H1 (cell line): Measurements from ENCODE around the gene CREBBP. TPM values are rescaled to one million over a fixed set of nuclear protein-coding genes. Genes with fewer than 3 reads are reported as not detected.

ENCODE experiments used
- CTCF ChIA-PET: fragments of 300-600 bp; sonication (Branson Sonifier 250); formaldehyde crosslinking; loops from one replicate; lab custom pipeline; 2021; ENCODE audit not compliant: partially characterized antibody; lab: Charles Lee
- POLR2A ChIA-PET: fragments of 300-600 bp; sonication (Branson Sonifier 250); formaldehyde crosslinking; loops from one replicate; lab custom pipeline; 2021; ENCODE audit warnings: inconsistent platforms; ENCODE audit not compliant: partially characterized antibody; lab: Charles Lee
- DNase-seq, 2 experiments: peaks; one replicate each; pipeline versions ENCODE4 v3.0.0 to v3.0.0-alpha.2; 2010 to 2022; ENCODE audit warnings: low spot score in 2 of 2, low read depth in 1 of 2, mixed read lengths in 1 of 2
- FAIRE-seq: peaks from 2 replicates; lab custom pipeline; 2011; peaks lifted over from hg19 to GRCh38; lab: Jason Lieb, UNC
- H2AFZ ChIP-seq: 2 replicates; pipeline ENCODE4 v1.8.1; 2012; ENCODE audit warnings: low read length, inconsistent platforms
- H2AK5ac ChIP-seq: 2 replicates; pipeline ENCODE4 v1.6.1; 2013; ENCODE audit warnings: low read depth, low read length
- H2BK120ac ChIP-seq: replicated peaks from 2 replicates; pipeline ENCODE3; 2013; ENCODE audit warnings: low read depth, low read length, inconsistent platforms
- H2BK12ac ChIP-seq: 2 replicates; pipeline ENCODE4 v1.6.1; 2013; ENCODE audit warnings: low read depth, low read length
- H2BK15ac ChIP-seq: 2 replicates; pipeline ENCODE4 v1.6.1; 2013; ENCODE audit warnings: low read length
- H2BK20ac ChIP-seq: 2 replicates; pipeline ENCODE4 v1.6.1; 2013; ENCODE audit warnings: low read length
- H2BK5ac ChIP-seq: 2 replicates; pipeline ENCODE4 v1.6.1; 2013; ENCODE audit warnings: low read depth, low read length
- H3K14ac ChIP-seq: 2 replicates; pipeline ENCODE4 v1.6.1; 2013; ENCODE audit warnings: inconsistent platforms; ENCODE audit not compliant: insufficient read length
- H3K18ac ChIP-seq: 2 replicates; pipeline ENCODE4 v1.6.1; 2013; ENCODE audit warnings: low read length; ENCODE audit errors: extremely low read depth
- H3K23ac ChIP-seq: 2 replicates; pipeline ENCODE4 v1.6.1; 2013; ENCODE audit warnings: inconsistent platforms; ENCODE audit not compliant: insufficient read length
- H3K23me2 ChIP-seq: 2 replicates; pipeline ENCODE4 v1.6.1; 2013; ENCODE audit warnings: low read depth, low read length
- H3K27ac ChIP-seq: 2 replicates; pipeline ENCODE4 v1.6.1; 2011; ENCODE audit warnings: low read depth, low read length, inconsistent platforms
- H3K27me3 ChIP-seq, 4 experiments: replicated peaks in 1 of 4; 1 replicate in 1 of 4; 2 replicates in 3 of 4; pipeline versions ENCODE4 v1.6.1 to v1.8.1; 2011 to 2013; ENCODE audit warnings: low read length in 3 of 4, mild to moderate bottlenecking in 3 of 4, inconsistent platforms in 2 of 4, mixed read lengths in 2 of 4, moderate library complexity in 1 of 4; ENCODE audit not compliant: control insufficient read depth in 3 of 4, insufficient read depth in 3 of 4; ENCODE audit errors: extremely low read depth in 1 of 4
- H3K36me3 ChIP-seq, 4 experiments: 2 replicates each; pipeline versions ENCODE4 v1.6.1 to v1.8.1; 2011 to 2013; ENCODE audit warnings: mild to moderate bottlenecking in 4 of 4, low read length in 3 of 4, moderate library complexity in 2 of 4, control low read depth in 1 of 4, inconsistent platforms in 1 of 4; ENCODE audit not compliant: insufficient read depth in 4 of 4, control insufficient read depth in 2 of 4
- H3K4ac ChIP-seq: replicated peaks from 2 replicates; pipeline ENCODE3; 2013; ENCODE audit warnings: low read length, low read depth, mixed read lengths, inconsistent platforms; ENCODE audit not compliant: insufficient read length
- H3K4me1 ChIP-seq, 4 experiments: replicated peaks in 1 of 4; 1 replicate in 1 of 4; 2 replicates in 3 of 4; pipeline versions ENCODE4 v1.6.1 to v1.8.1; 2011 to 2013; ENCODE audit warnings: low read length in 3 of 4, inconsistent platforms in 2 of 4, mixed read lengths in 1 of 4; ENCODE audit not compliant: insufficient read depth in 4 of 4, control insufficient read depth in 3 of 4
- H3K4me2 ChIP-seq, 2 experiments: 2 replicates each; pipeline versions ENCODE4 v1.6.1 to v1.8.1; 2011 to 2013; ENCODE audit warnings: low read depth in 2 of 2, low read length in 2 of 2, control low read depth in 1 of 2, inconsistent platforms in 1 of 2, mild to moderate bottlenecking in 1 of 2; ENCODE audit not compliant: insufficient read depth in 1 of 2
- H3K4me3 ChIP-seq, 4 experiments: fragments of 200-600, 300-600 bp in 1 of 4; sonication (generic), shearing (Covaris generic), sonication (Bioruptor Twin) in 1 of 4; 2 replicates each; pipeline versions ENCODE4 v1.5.1 to v1.8.1; 2011 to 2016; ENCODE audit warnings: low read length in 4 of 4, low read depth in 3 of 4, control low read depth in 2 of 4, inconsistent platforms in 2 of 4, mild to moderate bottlenecking in 2 of 4, mixed read lengths in 1 of 4, moderate library complexity in 1 of 4; ENCODE audit not compliant: insufficient read depth in 2 of 4; ENCODE audit errors: extremely low read depth in 1 of 4
- H3K56ac ChIP-seq: replicated peaks from 2 replicates; pipeline ENCODE3; 2013; ENCODE audit warnings: low read depth, mild to moderate bottlenecking, mixed read lengths, low read length, inconsistent platforms; ENCODE audit not compliant: insufficient read length
- H3K79me1 ChIP-seq: 2 replicates; pipeline ENCODE4 v1.6.1; 2013; ENCODE audit warnings: low read depth, low read length, control low read depth
- H3K79me2 ChIP-seq, 2 experiments: 2 replicates each; pipeline versions ENCODE4 v1.6.1 to v1.8.1; 2012 to 2013; ENCODE audit warnings: low read length in 2 of 2, mild to moderate bottlenecking in 2 of 2, inconsistent platforms in 1 of 2; ENCODE audit not compliant: insufficient read depth in 2 of 2, control insufficient read depth in 1 of 2
- H3K9ac ChIP-seq, 4 experiments: replicated peaks in 1 of 4; 1 replicate in 1 of 4; 2 replicates in 3 of 4; pipeline versions ENCODE4 v1.6.1 to v1.8.1; 2011 to 2013; ENCODE audit warnings: low read depth in 3 of 4, low read length in 3 of 4, control low read depth in 2 of 4, mild to moderate bottlenecking in 2 of 4, moderate library complexity in 2 of 4, inconsistent platforms in 1 of 4; ENCODE audit errors: extremely low read depth in 1 of 4
- H3K9me3 ChIP-seq, 2 experiments: 2 replicates each; pipeline versions ENCODE4 v1.6.1 to v1.8.1; 2012 to 2013; ENCODE audit warnings: mild to moderate bottlenecking in 2 of 2, moderate library complexity in 2 of 2, control low read depth in 1 of 2, inconsistent platforms in 1 of 2, low read depth in 1 of 2, low read length in 1 of 2, mixed read lengths in 1 of 2; ENCODE audit not compliant: insufficient read depth in 2 of 2
- H4K20me1 ChIP-seq, 2 experiments: replicated peaks in 1 of 2; 2 replicates each; pipeline versions ENCODE3 to v1.8.1; 2011 to 2013; ENCODE audit warnings: inconsistent platforms in 2 of 2, low read length in 2 of 2, mild to moderate bottlenecking in 1 of 2; ENCODE audit not compliant: insufficient read depth in 2 of 2, control insufficient read depth in 1 of 2
- H4K5ac ChIP-seq: 2 replicates; pipeline ENCODE4 v1.6.1; 2013; ENCODE audit warnings: low read length, low read depth, mixed read lengths, inconsistent platforms; ENCODE audit not compliant: insufficient read length
- H4K8ac ChIP-seq: 2 replicates; pipeline ENCODE4 v1.8.0; 2013; ENCODE audit warnings: mild to moderate bottlenecking, moderate library complexity, low read length, inconsistent platforms; ENCODE audit not compliant: insufficient read depth; ENCODE audit errors: extremely low read depth
- H4K91ac ChIP-seq: replicated peaks from 2 replicates; pipeline ENCODE3; 2013; ENCODE audit warnings: low read length, mixed read lengths, inconsistent platforms; ENCODE audit not compliant: insufficient read length
- ATF2 ChIP-seq: IDR thresholded peaks from 2 replicates; pipeline ENCODE4 v1.6.1; 2012; ENCODE audit warnings: low read length, inconsistent platforms
- BCL11A ChIP-seq, 2 experiments: IDR thresholded peaks; one replicate each; pipeline ENCODE4 v1.6.1; 2011; ENCODE audit warnings: low read depth in 2 of 2, low read length in 2 of 2, mild to moderate bottlenecking in 2 of 2
- BRCA1 ChIP-seq: IDR thresholded peaks from 2 replicates; pipeline ENCODE4 v1.6.1; 2012; ENCODE audit warnings: low read depth, low read length, improper control_type of control experiment
- CHD1 ChIP-seq: IDR thresholded peaks from 2 replicates; pipeline ENCODE4 v1.6.1; 2012; ENCODE audit warnings: low read depth, low read length, improper control_type of control experiment
- CTCF ChIP-seq, 3 experiments: IDR thresholded peaks; 1 replicate in 2 of 3; 2 replicates in 1 of 3; pipeline versions ENCODE4 v1.5.1 to v1.6.1; 2011; ENCODE audit warnings: low read length in 3 of 3, mild to moderate bottlenecking in 3 of 3, inconsistent platforms in 2 of 3, low read depth in 1 of 3, moderate library complexity in 1 of 3; ENCODE audit not compliant: insufficient read depth in 1 of 3; ENCODE audit errors: control extremely low read depth in 1 of 3
- E2F6 ChIP-seq: IDR thresholded peaks from 2 replicates; pipeline ENCODE4 v1.6.1; 2012; ENCODE audit warnings: inconsistent platforms
- GABPA ChIP-seq: IDR thresholded peaks from 2 replicates; pipeline ENCODE4 v1.6.1; 2011; ENCODE audit warnings: mild to moderate bottlenecking, low read length, moderate library complexity, borderline replicate concordance; ENCODE audit not compliant: insufficient read depth
- POLR2A ChIP-seq, 2 experiments: IDR thresholded peaks; 1 replicate in 1 of 2; 2 replicates in 1 of 2; pipeline ENCODE4 v1.6.1; 2011; ENCODE audit warnings: low read depth in 2 of 2, low read length in 2 of 2, mild to moderate bottlenecking in 2 of 2; ENCODE audit errors: control extremely low read depth in 1 of 2
- POLR2AphosphoS5 ChIP-seq: IDR thresholded peaks from 2 replicates; pipeline ENCODE4 v1.6.1; 2011; ENCODE audit warnings: low read depth, low read length
- SP2 ChIP-seq: IDR thresholded peaks from 2 replicates; pipeline ENCODE4 v1.6.1; 2012; ENCODE audit warnings: mild to moderate bottlenecking, low read length, inconsistent platforms
- WGBS, 2 experiments: shearing (Covaris generic) in 1 of 2; methylation state at CpG; one replicate each; pipeline versions ENCODE4 v1.1.6 to v1.1.7; 2013 to 2015; ENCODE audit warnings: low lambda C conversion rate in 2 of 2, mixed read lengths in 2 of 2, inconsistent platforms in 1 of 2, low coverage in 1 of 2, missing lambda C conversion rate in 1 of 2; ENCODE audit not compliant: insufficient replicate concordance in 2 of 2, insufficient coverage in 1 of 2, insufficient read length in 1 of 2; ENCODE audit errors: extremely low coverage in 1 of 2, missing lambda C conversion rate in 1 of 2; 5-methylcytosine and 5-hydroxymethylcytosine counted together
- polyA plus RNA-seq, 7 experiments: library from polyadenylated mRNA; depleted of rRNA in 3 of 7; stranded (reverse) in 5 of 7; unstranded in 2 of 7; fragments of >200 nt in 5 of 7; fragments of 200-250 nt in 2 of 7; gene quantifications; 1 replicate in 5 of 7; 2 replicates in 1 of 7; 4 replicates in 1 of 7; pipeline versions ENCODE4 v1.2.1 to v1.2.3, GENCODE V29; 2011 to 2013; ENCODE audit warnings: missing spikeins in 2 of 7, mixed read lengths in 2 of 7
- total RNA-seq: library from RNA; stranded (reverse); fragmentation: NEBNext Ultra II Directional; extraction: Animal tissue kit (Norgen Biotek cat#: 25700); gene quantifications from 2 replicates; pipeline ENCODE4 v1.2.1, GENCODE V29; 2021

CREBBP gene
- total and polyA plus RNA-seq, 2 of the 8 experiments (the other 6 are each of a cell fraction or from before 2014, with no cell fraction given), result 10.0 to 60.1 TPM

- no peak overlapping the region for H2AFZ ChIP-seq
- H2AK5ac ChIP-seq, result no peak overlapping the region
- no peak overlapping the region for H3K4me3 ChIP-seq
- no peak for FAIRE-seq
- no peak overlapping the region for H4K91ac ChIP-seq
- H3K36me3 ChIP-seq, result no peaks in the 10 kb centered on the region
- no peaks in the 10 kb centered on the region for H4K20me1 ChIP-seq
- H4K5ac ChIP-seq, result no peak overlapping the region
- no peak for DNase-seq
- no peak overlapping the region for H3K4ac ChIP-seq
- 85% methylated on average over 12 of the region's 12 CpGs; no CpG with 5 or more reads in 1 of the 2 experiments for WGBS, 2 experiments
- ChIA-PET CTCF (no interaction called here), POLR2A (no interaction called here)
- no peak overlapping the region for H2BK120ac ChIP-seq
- H2BK20ac ChIP-seq, result no peak overlapping the region
- H2BK15ac ChIP-seq, result 0 out of 2 replicates have a peak overlapping the region, but pooled peaks have one; percentile 1
- H2BK12ac ChIP-seq, result no peak overlapping the region
- peaks cover 0 to 3% (median under 1%) of the 10 kb centered on the region in 4 experiments; a peak in 1 of 7 replicates for H3K4me1 ChIP-seq
- H3K14ac ChIP-seq, result no peak overlapping the region
- H3K9me3 ChIP-seq, result peaks cover 6% of the 10 kb centered on the region in 2 experiments; a peak in 3 of 4 replicates
- H3K18ac ChIP-seq, result no peak overlapping the region
- H4K8ac ChIP-seq, result no peak overlapping the region
- no peaks in the 10 kb centered on the region for H3K79me2 ChIP-seq
- H3K79me1 ChIP-seq, result no peaks in the 10 kb centered on the region
- H3K4me2 ChIP-seq, result no peak overlapping the region
- no peak overlapping the region for H3K23ac ChIP-seq
- H3K23me2 ChIP-seq, result no peaks in the 10 kb centered on the region
- no peak overlapping the region for H3K27ac ChIP-seq
- no peak overlapping the region for H3K56ac ChIP-seq
- no peak overlapping the region for H3K9ac ChIP-seq
- H2BK5ac ChIP-seq, result no peak overlapping the region
- no peaks in the 10 kb centered on the region for H3K27me3 ChIP-seq
- TF ChIP-seq GABPA, result no peak
- no peak for TF ChIP-seq CTCF (IDR thresholded peaks at IDR 0.05; ENCODE audit: control extremely low read depth in 1 of 3, insufficient read depth in 1 of 3, low read depth in 1 of 3, low read length in 3 of 3)
- no peak for TF ChIP-seq POLR2AphosphoS5
- no peak for TF ChIP-seq BCL11A (IDR thresholded peaks at IDR 0.05; ENCODE audit: low read depth in 2 of 2, low read length in 2 of 2)
- no peak for TF ChIP-seq ATF2
- TF ChIP-seq SP2, result no peak
- no peak for TF ChIP-seq E2F6
- TF ChIP-seq POLR2A (IDR thresholded peaks at IDR 0.05; ENCODE audit: control extremely low read depth in 1 of 2, low read depth in 2 of 2, low read length in 2 of 2), result no peak
- no peak for TF ChIP-seq BRCA1
- TF ChIP-seq CHD1, result no peak
Observed at GRCh38 chr16:3912373-3912772, 31.9 kb upstream of the CREBBP start.
